Colonic mucosa (tissue), 4 donors: Measurements from ENCODE around the gene DNAH3. TPM values are rescaled to one million over a fixed set of nuclear protein-coding genes. Genes with fewer than 3 reads are reported as not detected.

Experiments
- DNase-seq: peaks from one replicate; pipeline ENCODE4 v3.0.0-alpha.2; 2020
- H3K27ac ChIP-seq: fragments of 200-600 bp; one replicate; pipeline ENCODE4 v1.8.0; 2021
- H3K27me3 ChIP-seq: fragments of 200-600 bp; one replicate; pipeline ENCODE4 v1.8.0; 2021
- H3K36me3 ChIP-seq: fragments of 200-600 bp; one replicate; pipeline ENCODE4 v1.8.0; 2021
- H3K4me1 ChIP-seq: fragments of 200-600 bp; one replicate; pipeline ENCODE4 v1.8.0; 2021; ENCODE audit warnings: mild to moderate bottlenecking
- H3K4me3 ChIP-seq: fragments of 200-600 bp; one replicate; pipeline ENCODE4 v1.8.0; 2021
- H3K9ac ChIP-seq, 2 donors: one replicate each; pipeline ENCODE4 v1.7.0; 2013; ENCODE audit warnings: control low read depth in 2 of 2, low read depth in 2 of 2, low read length in 2 of 2
- H3K9me3 ChIP-seq: fragments of 200-600 bp; one replicate; pipeline ENCODE4 v1.8.0; 2021
- intact Hi-C: fragments of 100-400 bp; cut with DNase I; formaldehyde crosslinking; loops from one replicate; pipeline ENCODE4 v1.14.1; 2022
- total RNA-seq, 2 donors: library from RNA; stranded (reverse); fragmentation: NEBNext Ultra II Directional in 1 of 2; extraction: Animal tissue kit (Norgen Biotek cat#: 25700) in 1 of 2; gene quantifications; one replicate each; pipeline ENCODE4 v1.2.1, GENCODE V29; 2021
- TF ChIP-seq, protein P1 (sequence below): fragments of 200-600 bp; IDR thresholded peaks from one replicate; pipeline ENCODE4 v1.8.0; 2022; ENCODE audit warnings: antibody characterized with exemption, mild to moderate bottlenecking
- donor health status: healthy.
- donor health status: DM: no; HTN: no; CAD: no.
- donor health status: DM: no; HTN: no; CAD: no.

The DNAH3 gene
- total RNA-seq, 2 donors from 2014 or later, result 4.2 to 5.1 TPM

DNA sequence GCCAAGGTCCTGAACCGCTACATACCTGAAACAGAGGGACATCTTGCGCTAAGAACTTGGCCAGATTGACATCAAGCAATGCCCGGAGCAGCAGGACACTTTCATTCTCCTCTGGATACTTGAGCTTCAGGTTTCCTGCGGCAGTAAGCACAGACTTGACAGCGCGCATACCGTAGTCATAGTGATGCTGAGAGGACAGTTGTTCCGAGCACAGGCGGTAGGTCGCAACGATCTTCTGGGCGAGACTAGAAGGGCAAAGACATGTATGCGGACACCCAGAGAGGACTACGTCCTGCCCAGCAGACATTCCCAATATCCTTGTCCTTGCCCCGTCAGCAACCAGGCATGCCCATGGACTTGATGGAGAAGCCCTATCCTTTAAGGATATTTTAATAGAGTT, 112.9 kb downstream of the DNAH3 start:
- Histone ChIP-seq H3K36me3 (no peaks in the 10 kb centered on the region), H3K27me3 (no peaks in the 10 kb centered on the region), H3K4me3 (no peak overlapping the region), H3K4me1 (no peaks in the 10 kb centered on the region), H3K9ac (no peak overlapping the region), H3K9me3 (no peaks in the 10 kb centered on the region), H3K27ac (no peak overlapping the region)
- DNase-seq, result no peak
- intact Hi-C loops, result no loop called here
- TF ChIP-seq, protein P1, sequence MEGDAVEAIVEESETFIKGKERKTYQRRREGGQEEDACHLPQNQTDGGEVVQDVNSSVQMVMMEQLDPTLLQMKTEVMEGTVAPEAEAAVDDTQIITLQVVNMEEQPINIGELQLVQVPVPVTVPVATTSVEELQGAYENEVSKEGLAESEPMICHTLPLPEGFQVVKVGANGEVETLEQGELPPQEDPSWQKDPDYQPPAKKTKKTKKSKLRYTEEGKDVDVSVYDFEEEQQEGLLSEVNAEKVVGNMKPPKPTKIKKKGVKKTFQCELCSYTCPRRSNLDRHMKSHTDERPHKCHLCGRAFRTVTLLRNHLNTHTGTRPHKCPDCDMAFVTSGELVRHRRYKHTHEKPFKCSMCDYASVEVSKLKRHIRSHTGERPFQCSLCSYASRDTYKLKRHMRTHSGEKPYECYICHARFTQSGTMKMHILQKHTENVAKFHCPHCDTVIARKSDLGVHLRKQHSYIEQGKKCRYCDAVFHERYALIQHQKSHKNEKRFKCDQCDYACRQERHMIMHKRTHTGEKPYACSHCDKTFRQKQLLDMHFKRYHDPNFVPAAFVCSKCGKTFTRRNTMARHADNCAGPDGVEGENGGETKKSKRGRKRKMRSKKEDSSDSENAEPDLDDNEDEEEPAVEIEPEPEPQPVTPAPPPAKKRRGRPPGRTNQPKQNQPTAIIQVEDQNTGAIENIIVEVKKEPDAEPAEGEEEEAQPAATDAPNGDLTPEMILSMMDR, result no peak

DNA sequence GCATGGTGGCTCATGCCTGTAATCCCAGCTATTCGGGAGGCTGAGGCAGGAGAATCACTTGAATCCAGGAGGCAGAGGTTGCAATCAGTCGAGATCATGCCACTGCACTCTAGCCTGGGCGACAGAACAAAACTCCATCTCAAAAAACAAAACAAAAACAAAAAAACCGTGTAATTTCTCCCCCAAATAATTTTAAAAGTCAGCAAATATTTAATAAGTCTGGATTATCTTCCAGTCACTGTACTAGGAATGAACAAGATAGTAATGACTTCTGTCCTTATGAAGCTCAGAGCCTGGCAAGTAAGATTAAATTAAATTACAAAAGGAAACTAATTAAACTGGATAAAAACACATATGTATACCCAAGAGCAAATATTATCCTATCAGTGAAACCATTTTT, 113.5 kb downstream of the DNAH3 start:
- intact Hi-C loops, result no loop called here
- H3K9me3 ChIP-seq, result no peaks in the 10 kb centered on the region
- TF ChIP-seq, protein P1, result no peak

DNA sequence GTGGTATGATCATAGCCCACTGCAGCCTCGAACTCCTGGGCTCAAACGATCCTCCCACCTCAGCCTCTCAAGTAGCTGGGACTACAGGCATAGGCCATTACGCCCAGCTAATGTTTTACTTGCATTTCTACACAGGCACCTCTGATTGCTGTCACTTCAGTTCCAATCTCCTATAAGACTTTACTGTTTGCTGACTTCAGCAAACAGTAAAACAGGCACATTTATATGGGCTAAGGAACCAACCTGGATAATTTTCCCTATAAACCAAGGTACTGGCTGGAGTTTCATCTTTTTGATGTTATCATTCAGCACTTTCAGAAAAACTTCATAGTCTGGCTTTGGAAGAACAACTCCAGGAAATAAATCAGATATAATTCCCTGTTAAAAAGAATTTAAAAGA, 114.2 kb downstream of the DNAH3 start:
- no peaks in the 10 kb centered on the region for H3K4me1 ChIP-seq
- no peak overlapping the region for H3K27ac ChIP-seq
- H3K4me3 ChIP-seq, result no peak overlapping the region
- H3K36me3 ChIP-seq, result no peaks in the 10 kb centered on the region
- no peak for DNase-seq
- no peak overlapping the region for H3K9ac ChIP-seq
- TF ChIP-seq, protein P1, result no peak
- H3K9me3 ChIP-seq, result no peaks in the 10 kb centered on the region
- intact Hi-C loops, result no loop called here
- H3K27me3 ChIP-seq, result no peaks in the 10 kb centered on the region

More for the DNA sequence above, 113.5 kb downstream of the DNAH3 start:
- no peak for DNase-seq
- Histone ChIP-seq H3K4me3 (no peak overlapping the region), H3K27ac (no peak overlapping the region), H3K27me3 (no peaks in the 10 kb centered on the region), H3K36me3 (no peaks in the 10 kb centered on the region), H3K9ac (no peak overlapping the region), H3K4me1 (no peaks in the 10 kb centered on the region)

DNA sequence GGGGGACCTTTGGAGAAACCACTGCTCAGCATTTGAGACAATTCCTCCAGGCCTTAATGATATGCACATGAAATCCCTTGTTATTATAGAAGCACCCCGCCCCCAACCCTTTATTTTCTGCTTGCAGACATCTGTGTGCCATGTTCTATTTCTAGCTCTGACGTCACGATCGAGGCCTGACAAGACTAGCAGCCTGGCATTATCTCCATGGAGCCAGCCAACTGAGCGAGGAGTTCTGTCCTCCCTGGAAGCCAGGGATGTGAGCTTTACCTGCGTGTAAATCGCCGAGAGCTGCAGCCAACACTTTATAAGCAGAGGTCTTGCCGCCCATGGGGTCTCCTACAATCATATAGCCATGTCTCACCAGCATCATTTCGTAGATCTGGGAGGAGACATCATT, 116.9 kb downstream of the DNAH3 start:
- intact Hi-C loops, result no loop called here
- no peak overlapping the region for H3K4me3 ChIP-seq
- no peak overlapping the region for H3K27ac ChIP-seq
- TF ChIP-seq, protein P1, result no peak
- no peak for DNase-seq
- H3K9me3 ChIP-seq, result no peaks in the 10 kb centered on the region
- H3K9ac ChIP-seq, result no peak overlapping the region
- no peaks in the 10 kb centered on the region for H3K36me3 ChIP-seq
- H3K27me3 ChIP-seq, result no peaks in the 10 kb centered on the region
- H3K4me1 ChIP-seq, result no peaks in the 10 kb centered on the region

DNA sequence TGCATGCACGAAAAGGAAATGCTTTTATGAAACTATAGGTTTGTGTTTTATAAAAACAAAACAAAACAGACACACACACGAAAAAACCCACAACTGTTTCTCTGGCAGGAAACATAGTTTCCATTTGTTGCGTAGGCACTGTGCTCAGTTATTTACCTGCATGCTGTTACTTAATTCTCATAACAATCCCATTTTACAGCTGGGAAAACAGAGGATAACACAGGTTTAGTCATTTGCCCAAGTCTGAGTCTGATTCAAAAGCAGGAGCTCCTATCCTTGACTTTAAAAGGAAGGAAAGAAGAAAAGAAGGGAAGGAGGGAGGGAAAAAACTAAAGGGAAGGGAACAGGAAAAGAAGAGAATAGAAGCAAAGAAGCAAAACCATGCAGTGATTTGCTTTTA, 117.4 kb downstream of the DNAH3 start:
- Histone ChIP-seq H3K27ac (no peak overlapping the region), H3K4me1 (no peaks in the 10 kb centered on the region), H3K4me3 (no peak overlapping the region), H3K36me3 (no peaks in the 10 kb centered on the region), H3K27me3 (no peaks in the 10 kb centered on the region), H3K9me3 (no peaks in the 10 kb centered on the region), H3K9ac (no peak overlapping the region)
- intact Hi-C loops, result no loop called here
- DNase-seq, result no peak
- TF ChIP-seq, protein P1, result no peak

DNA sequence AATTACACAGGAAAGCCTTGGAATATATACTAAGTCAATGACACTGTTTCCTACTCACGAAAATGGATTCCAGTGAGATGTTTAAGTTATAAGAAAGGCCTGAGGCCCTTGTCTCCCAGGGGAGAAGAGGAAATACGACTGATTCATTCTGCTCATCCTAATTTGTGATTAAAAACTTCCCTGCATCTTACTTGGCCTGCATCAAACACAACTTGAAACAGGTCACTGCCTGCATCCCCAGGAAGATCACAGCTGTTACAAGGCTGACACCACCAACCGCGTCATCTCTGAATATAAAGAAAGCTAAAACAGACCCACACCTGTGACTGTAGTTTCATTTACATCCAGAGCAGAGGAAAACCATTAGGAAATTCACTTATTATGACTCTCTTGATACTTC, 121.9 kb downstream of the DNAH3 start:
- H3K4me3 ChIP-seq, result no peak overlapping the region
- no peaks in the 10 kb centered on the region for H3K27me3 ChIP-seq
- H3K27ac ChIP-seq, result no peak overlapping the region
- TF ChIP-seq, protein P1, result no peak
- no peak overlapping the region for H3K9ac ChIP-seq
- intact Hi-C loops, result no loop called here
- no peaks in the 10 kb centered on the region for H3K9me3 ChIP-seq
- H3K36me3 ChIP-seq, result no peaks in the 10 kb centered on the region
- no peak for DNase-seq
- H3K4me1 ChIP-seq, result no peaks in the 10 kb centered on the region
